MM.1S (cell line): ENCODE results near the gene ZNF292.

Experiments
- DNase-seq: peaks from one replicate; pipeline ENCODE4 v3.0.0-alpha.2; 2015
- H2AFZ ChIP-seq: fragments of 300-600 bp; sonication (generic); 2 replicates; pipeline ENCODE4 v1.6.0; 2016; ENCODE audit warnings: antibody characterized with exemption, low read length
- H3F3A ChIP-seq: fragments of 300-600 bp; sonication (generic); 2 replicates; pipeline ENCODE4 v1.6.1; 2016; ENCODE audit warnings: mild to moderate bottlenecking, antibody characterized with exemption, low read length, moderate library complexity, mixed read lengths; ENCODE audit not compliant: insufficient read depth
- H3K27ac ChIP-seq: fragments of 300-600 bp; sonication (generic); 2 replicates; pipeline ENCODE4 v1.5.1; 2016; ENCODE audit warnings: mild to moderate bottlenecking, low read length
- H3K27me3 ChIP-seq: fragments of 300-600 bp; sonication (generic); replicated peaks from 2 replicates; pipeline ENCODE4 v1.6.0; 2016; ENCODE audit warnings: low read length; ENCODE audit not compliant: insufficient read depth
- H3K36me3 ChIP-seq: fragments of 300-600 bp; sonication (generic); replicated peaks from 2 replicates; pipeline ENCODE4 v1.6.1; 2016; ENCODE audit warnings: mild to moderate bottlenecking, low read length, mixed read lengths; ENCODE audit not compliant: insufficient read depth
- H3K4me1 ChIP-seq: fragments of 300-600 bp; sonication (generic); 2 replicates; pipeline ENCODE4 v1.6.1; 2016; ENCODE audit warnings: low read length, mixed read lengths
- H3K4me2 ChIP-seq: fragments of 300-600 bp; sonication (generic); 2 replicates; pipeline ENCODE4 v1.6.0; 2016; ENCODE audit warnings: low read depth, low read length
- H3K4me3 ChIP-seq: fragments of 300-600 bp; sonication (generic); 2 replicates; pipeline ENCODE4 v1.5.1; 2016; ENCODE audit warnings: low read length, mixed read lengths
- H3K79me2 ChIP-seq: fragments of 300-600 bp; sonication (generic); 2 replicates; pipeline ENCODE4 v1.6.1; 2016; ENCODE audit warnings: mixed run types, low read length, mixed read lengths
- H3K9ac ChIP-seq: fragments of 300-600 bp; sonication (generic); 2 replicates; pipeline ENCODE4 v1.6.1; 2016; ENCODE audit warnings: low read length, mixed read lengths
- H3K9me2 ChIP-seq: fragments of 300-600 bp; sonication (generic); replicated peaks from 2 replicates; pipeline ENCODE4 v1.6.1; 2016; ENCODE audit warnings: mild to moderate bottlenecking, low read length, mixed read lengths; ENCODE audit not compliant: insufficient read depth
- H3K9me3 ChIP-seq: fragments of 300-600 bp; sonication (generic); replicated peaks from 2 replicates; pipeline ENCODE4 v1.6.1; 2016; ENCODE audit warnings: mild to moderate bottlenecking, low read length, mixed read lengths; ENCODE audit not compliant: insufficient read depth
- H4K20me1 ChIP-seq: fragments of 300-600 bp; sonication (generic); 2 replicates; pipeline ENCODE4 v1.6.1; 2016; ENCODE audit warnings: mild to moderate bottlenecking, low read length, moderate library complexity, mixed read lengths; ENCODE audit not compliant: insufficient read depth
- EZH2 ChIP-seq: fragments of 300-600 bp; sonication (generic); optimal IDR thresholded peaks from 2 replicates; pipeline ENCODE3; 2017; ENCODE audit warnings: low read depth, mild to moderate bottlenecking, antibody characterized with exemption, low read length, mixed read lengths
- EZH2phosphoT487 ChIP-seq: fragments of 300-600 bp; sonication (generic); IDR thresholded peaks from 2 replicates; pipeline ENCODE4 v1.6.1; 2018; ENCODE audit warnings: antibody characterized with exemption, low read length
- TF ChIP-seq, protein P1 (sequence below): fragments of 300-600 bp; sonication (generic); IDR thresholded peaks from 2 replicates; pipeline ENCODE4 v1.5.1; 2016; ENCODE audit warnings: antibody characterized with exemption, low read length, mixed read lengths

The ZNF292 gene

DNA sequence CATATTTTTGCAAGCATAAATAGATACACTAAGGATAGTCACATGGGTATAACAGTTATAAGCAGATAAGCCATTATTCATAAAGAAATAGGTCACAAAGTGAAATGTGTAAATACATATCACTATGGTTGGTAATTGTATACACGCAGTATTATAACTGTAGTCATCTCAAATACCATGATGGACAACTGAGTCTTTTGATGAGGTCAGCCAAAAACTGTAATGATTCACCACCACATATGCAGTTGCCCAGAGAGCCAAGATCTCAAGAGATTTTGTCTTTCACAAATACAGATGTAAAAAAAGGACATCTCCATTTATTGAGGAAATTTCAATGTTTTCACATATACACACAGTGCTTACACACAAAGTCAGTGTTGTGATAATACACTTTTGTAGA lies 28.3 kb downstream of the ZNF292 start:
- H2AFZ ChIP-seq, result no peak overlapping the region
- no peaks in the 10 kb centered on the region; the same call in 1 of the 2 replicates for H3K36me3 ChIP-seq
- no peak overlapping the region for H3K9ac ChIP-seq
- no peak overlapping the region for H3K4me3 ChIP-seq
- H3K9me2 ChIP-seq, result no peaks in the 10 kb centered on the region
- H3K4me1 ChIP-seq, result peaks cover 1% of the 10 kb centered on the region; the same call in 1 of the 2 replicates
- DNase-seq, result no peak
- peaks cover 2% of the 10 kb centered on the region for H4K20me1 ChIP-seq
- no peaks in the 10 kb centered on the region for H3K9me3 ChIP-seq
- H3F3A ChIP-seq, result no peaks in the 10 kb centered on the region
- H3K79me2 ChIP-seq, result peaks cover 98% of the 10 kb centered on the region
- H3K4me2 ChIP-seq, result no peak overlapping the region
- no peak for TF ChIP-seq EZH2
- TF ChIP-seq, protein P1, sequence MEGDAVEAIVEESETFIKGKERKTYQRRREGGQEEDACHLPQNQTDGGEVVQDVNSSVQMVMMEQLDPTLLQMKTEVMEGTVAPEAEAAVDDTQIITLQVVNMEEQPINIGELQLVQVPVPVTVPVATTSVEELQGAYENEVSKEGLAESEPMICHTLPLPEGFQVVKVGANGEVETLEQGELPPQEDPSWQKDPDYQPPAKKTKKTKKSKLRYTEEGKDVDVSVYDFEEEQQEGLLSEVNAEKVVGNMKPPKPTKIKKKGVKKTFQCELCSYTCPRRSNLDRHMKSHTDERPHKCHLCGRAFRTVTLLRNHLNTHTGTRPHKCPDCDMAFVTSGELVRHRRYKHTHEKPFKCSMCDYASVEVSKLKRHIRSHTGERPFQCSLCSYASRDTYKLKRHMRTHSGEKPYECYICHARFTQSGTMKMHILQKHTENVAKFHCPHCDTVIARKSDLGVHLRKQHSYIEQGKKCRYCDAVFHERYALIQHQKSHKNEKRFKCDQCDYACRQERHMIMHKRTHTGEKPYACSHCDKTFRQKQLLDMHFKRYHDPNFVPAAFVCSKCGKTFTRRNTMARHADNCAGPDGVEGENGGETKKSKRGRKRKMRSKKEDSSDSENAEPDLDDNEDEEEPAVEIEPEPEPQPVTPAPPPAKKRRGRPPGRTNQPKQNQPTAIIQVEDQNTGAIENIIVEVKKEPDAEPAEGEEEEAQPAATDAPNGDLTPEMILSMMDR, result no peak
- TF ChIP-seq EZH2phosphoT487, result no peak
- H3K27me3 ChIP-seq, result no peaks in the 10 kb centered on the region
- H3K27ac ChIP-seq, result no peak overlapping the region

DNA sequence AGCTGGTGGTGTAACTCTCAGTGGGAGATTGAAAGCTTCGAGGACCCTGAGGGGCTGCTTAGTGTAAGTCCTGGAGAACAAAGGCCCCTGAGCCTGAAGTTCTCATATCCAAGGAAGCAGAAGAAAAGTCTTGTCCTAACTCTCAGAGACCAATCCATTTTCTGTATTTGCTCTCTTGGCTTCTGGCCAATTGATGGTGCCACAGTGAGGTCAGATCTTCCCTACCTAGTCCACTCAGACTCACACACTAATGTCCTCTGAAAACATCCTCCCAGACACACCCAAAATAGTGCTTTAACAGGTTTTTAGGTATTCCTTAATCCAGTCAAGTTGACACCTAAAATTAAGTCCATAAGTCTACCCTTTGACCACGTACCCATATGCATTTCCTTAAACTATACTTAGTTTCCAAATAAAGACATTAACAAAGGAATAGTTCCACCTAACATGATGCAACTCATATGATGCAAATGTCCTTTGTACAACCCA lies 29.4 kb downstream of the ZNF292 start:
- H3K9ac ChIP-seq, result no peak overlapping the region
- H3K27ac ChIP-seq, result no peak overlapping the region
- H3K4me3 ChIP-seq, result no peak overlapping the region
- no peaks in the 10 kb centered on the region; the same call in none of the 2 replicates for H4K20me1 ChIP-seq
- no peaks in the 10 kb centered on the region for H3K27me3 ChIP-seq
- no peak overlapping the region for H3K4me2 ChIP-seq
- H3K36me3 ChIP-seq, result no peaks in the 10 kb centered on the region; the same call in 1 of the 2 replicates
- no peaks in the 10 kb centered on the region for H3K9me3 ChIP-seq
- TF ChIP-seq EZH2 (no peak), EZH2phosphoT487 (no peak)
- TF ChIP-seq, protein P1, result no peak
- H3K9me2 ChIP-seq, result no peaks in the 10 kb centered on the region
- no peak overlapping the region for H2AFZ ChIP-seq
- H3K4me1 ChIP-seq, result no peaks in the 10 kb centered on the region
- peaks cover 94% of the 10 kb centered on the region for H3K79me2 ChIP-seq
- H3F3A ChIP-seq, result no peaks in the 10 kb centered on the region
- DNase-seq, result no peak

DNA sequence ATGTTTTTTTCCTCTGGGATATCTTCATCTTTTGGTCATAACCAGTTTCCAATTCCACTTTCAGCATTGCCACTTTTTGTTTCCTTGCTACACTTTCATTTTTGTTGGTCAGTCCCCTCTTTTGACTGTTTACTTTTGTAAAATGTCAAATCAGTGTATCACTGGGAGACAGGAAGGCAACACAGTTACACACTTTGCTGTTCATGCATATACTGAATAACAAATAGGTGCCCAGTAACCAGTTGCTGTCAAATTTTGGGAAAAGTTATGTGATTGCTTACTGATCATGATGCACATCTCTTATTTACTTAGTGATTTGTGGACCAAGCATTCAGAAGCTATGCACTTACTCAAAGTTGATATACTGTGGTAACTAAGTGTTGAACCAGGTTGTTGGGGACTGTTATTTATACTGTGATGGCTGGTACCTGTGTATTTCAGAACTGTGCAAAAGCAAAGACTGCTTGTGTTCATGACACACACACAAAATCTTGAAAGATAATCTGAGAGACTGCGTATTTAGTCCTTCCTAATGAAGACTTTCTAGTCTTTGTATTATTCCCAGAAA lies 41.0 kb downstream of the ZNF292 start:
- TF ChIP-seq EZH2 (no peak), EZH2phosphoT487 (no peak)
- TF ChIP-seq, protein P1, result no peak
- Histone ChIP-seq H3K9me3 (no peaks in the 10 kb centered on the region), H3K4me1 (no peaks in the 10 kb centered on the region), H3K4me3 (no peak overlapping the region), H4K20me1 (peaks cover 13% of the 10 kb centered on the region; the same call in 1 of the 2 replicates), H3K9ac (no peak overlapping the region), H3K27me3 (no peaks in the 10 kb centered on the region), H3K79me2 (peaks cover 93% of the 10 kb centered on the region), H3K4me2 (no peak overlapping the region), H3K27ac (no peak overlapping the region), H3F3A (no peaks in the 10 kb centered on the region), H3K9me2 (no peaks in the 10 kb centered on the region), H3K36me3 (no peaks in the 10 kb centered on the region), H2AFZ (no peak overlapping the region)
- no peak for DNase-seq
